ENCODE results near the gene SLC39A11. TPM values are rescaled to one million over a fixed set of nuclear protein-coding genes. Genes with fewer than 3 reads are reported as not detected.
A peak's percentile ranks its signal among the peaks of the same experiment; 100 is the strongest.
"Not testable (repeated sequence)": the region's sequence is repeated elsewhere in the genome, so short reads cannot be mapped to it uniquely, and the experiment has no call there.

SLC39A11 gene
- polyA plus RNA-seq, 10 donors, result 8.2 to 10.9 (median 9.6) TPM

GRCh38 chr17:73072219-73072962, 20.1 kb downstream of the SLC39A11 start:
- DNase-seq, result no peak

GRCh38 chr17:73071066-73071999, 21.2 kb downstream of the SLC39A11 start:
- DNase-seq, result peak in 1 of 3 donors; percentile 37

- DNase-seq, result no peak
Measured at GRCh38 chr17:73069841-73070240, 22.6 kb downstream of the SLC39A11 start.

- DNase-seq, result no peak
Measured at GRCh38 chr17:73069164-73069770, 23.2 kb downstream of the SLC39A11 start.

- peak in 1 of 3 donors; percentile 36 for DNase-seq
Measured at GRCh38 chr17:73068322-73069153, 23.9 kb downstream of the SLC39A11 start.

GRCh38 chr17:73067699-73068098, 24.8 kb downstream of the SLC39A11 start:
- peak in 1 of 3 donors; percentile 17 for DNase-seq

- DNase-seq, result no peak
Measured at GRCh38 chr17:73067075-73067474, 25.4 kb downstream of the SLC39A11 start.

- DNase-seq, result no peak
Measured at GRCh38 chr17:73066148-73066884, 26.2 kb downstream of the SLC39A11 start.

- no peak for DNase-seq
Measured at GRCh38 chr17:73065376-73065775, 27.1 kb downstream of the SLC39A11 start.

GRCh38 chr17:73064084-73064938, 28.2 kb downstream of the SLC39A11 start:
- DNase-seq, result peak in 1 of 3 donors; percentile 19

- no peak for DNase-seq
Measured at GRCh38 chr17:73062726-73063125, 29.8 kb downstream of the SLC39A11 start.

GRCh38 chr17:73061161-73061560, 31.3 kb downstream of the SLC39A11 start:
- DNase-seq, result no peak

GRCh38 chr17:73060721-73061120, 31.8 kb downstream of the SLC39A11 start:
- DNase-seq, result no peak

- not testable (repeated sequence) for DNase-seq
Measured at GRCh38 chr17:73059713-73060112, 32.8 kb downstream of the SLC39A11 start.

- DNase-seq, result no peak
Measured at GRCh38 chr17:73058022-73058421, 34.5 kb downstream of the SLC39A11 start.

- DNase-seq, result no peak
Measured at GRCh38 chr17:73057196-73057595, 35.3 kb downstream of the SLC39A11 start.

- no peak for DNase-seq
Measured at GRCh38 chr17:73052923-73053322, 39.6 kb downstream of the SLC39A11 start.

- DNase-seq, result no peak
Measured at GRCh38 chr17:73050797-73051196, 41.7 kb downstream of the SLC39A11 start.

- no peak for DNase-seq
Measured at GRCh38 chr17:73048170-73048569, 44.3 kb downstream of the SLC39A11 start.

- peak in 1 of 3 donors; percentile 17 for DNase-seq
Measured at GRCh38 chr17:73045724-73046123, 46.8 kb downstream of the SLC39A11 start.

Measured in muscle of back (tissue), 11 donors.